Measurements from ENCODE around the gene TRPC1.
"Not testable (repeated sequence)": the region's sequence is repeated elsewhere in the genome, so short reads cannot be mapped to it uniquely, and the experiment has no call there.

Gene TRPC1

DNA sequence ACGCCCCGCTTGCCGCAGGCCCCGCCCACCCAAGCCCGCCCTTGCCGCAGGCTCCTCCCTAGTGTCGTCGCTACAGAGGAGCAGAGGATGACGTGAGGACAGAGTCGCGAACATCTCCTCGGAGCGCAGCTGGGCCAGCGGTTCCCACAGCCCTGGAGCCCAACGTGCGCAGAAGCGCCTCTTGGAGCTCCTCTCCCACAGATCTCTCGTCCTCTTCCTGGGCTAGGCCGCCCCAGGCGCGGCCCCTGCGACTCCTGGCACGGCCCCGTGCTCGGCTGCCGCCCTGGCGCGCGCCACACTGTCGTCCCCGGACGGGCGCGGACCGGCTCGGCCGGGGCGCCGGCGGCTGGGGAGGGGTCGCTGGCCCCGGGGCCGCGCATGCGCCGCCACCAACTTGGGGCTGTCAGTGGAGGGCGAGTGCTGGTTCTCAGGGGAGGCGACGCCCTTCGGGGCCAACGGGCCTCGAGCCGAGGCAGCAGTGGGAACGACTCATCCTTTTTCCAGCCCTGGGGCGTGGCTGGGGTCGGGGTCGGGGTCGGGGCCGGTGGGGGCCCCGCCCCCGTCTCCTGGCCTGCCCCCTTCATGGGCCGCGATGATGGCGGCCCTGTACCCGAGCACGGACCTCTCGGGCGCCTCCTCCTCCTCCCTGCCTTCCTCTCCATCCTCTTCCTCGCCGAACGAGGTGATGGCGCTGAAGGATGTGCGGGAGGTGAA is at the start of gene TRPC1:
Gene TRPC1 (plus strand): TSS at position 67 of the 714 bp plus-strand sequence. CDS start 526 bp downstream, at position 593.
- DNase-seq (ENCODE audit: low read depth): peak; percentile 56

DNA sequence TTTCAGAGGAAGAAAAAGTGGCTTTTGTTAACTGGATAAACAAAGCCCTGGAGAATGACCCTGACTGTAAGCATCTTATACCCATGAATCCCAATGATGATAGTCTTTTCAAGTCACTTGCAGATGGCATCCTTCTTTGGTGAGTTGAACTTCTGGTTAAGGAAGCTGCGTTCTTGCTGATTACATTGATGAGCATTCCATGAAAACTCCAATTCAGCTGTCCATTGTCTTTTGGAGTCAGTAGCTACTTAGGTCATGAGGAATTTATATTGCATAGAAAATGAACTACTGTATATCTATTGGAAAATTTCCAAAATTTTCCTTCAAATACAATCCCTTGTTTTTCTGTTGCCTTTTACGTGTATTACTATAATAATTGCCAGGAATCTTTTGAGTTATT is 47.7 kb upstream of the TRPC1 start:
- DNase-seq (ENCODE audit: low read depth): no peak

DNA sequence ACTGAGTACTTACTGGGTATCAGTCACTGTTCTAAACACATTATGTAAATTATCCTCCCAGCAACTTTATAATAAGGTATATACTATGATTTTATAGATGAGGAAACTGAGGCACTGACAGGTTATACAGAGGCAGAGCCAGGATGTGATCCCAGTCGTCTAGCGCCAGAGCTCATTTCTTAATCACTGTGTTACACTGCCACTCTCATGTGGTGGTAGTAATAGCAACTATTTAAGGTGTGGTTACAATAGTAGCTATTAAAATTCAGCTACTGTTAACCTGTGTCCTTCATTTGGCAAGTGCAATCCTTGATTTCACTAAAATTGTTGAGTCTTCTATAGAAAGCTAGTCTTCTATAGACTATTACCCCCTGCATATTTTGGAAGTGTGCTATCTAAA is 43.1 kb upstream of the TRPC1 start:
- no peak for DNase-seq (ENCODE audit: low read depth)

DNA sequence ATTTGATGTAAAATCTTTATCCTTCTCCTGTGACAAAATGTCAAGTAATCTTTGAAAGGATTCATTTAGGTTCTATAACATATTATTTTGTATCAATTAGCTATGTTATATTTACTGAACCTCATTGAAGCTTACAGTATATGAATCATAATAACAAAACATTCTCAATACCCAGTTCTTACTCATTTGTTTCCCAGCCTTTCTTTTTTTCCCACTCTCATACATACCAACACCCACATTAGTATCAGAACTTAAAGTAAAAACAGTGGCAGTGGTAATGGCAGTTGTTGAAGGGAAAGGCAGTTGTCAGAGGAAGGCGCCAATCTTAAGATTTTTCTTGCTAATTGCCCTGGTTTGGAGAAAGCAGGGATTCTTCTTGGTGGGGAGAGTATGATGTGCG is 33.2 kb upstream of the TRPC1 start:
- DNase-seq (ENCODE audit: low read depth): no peak

DNA sequence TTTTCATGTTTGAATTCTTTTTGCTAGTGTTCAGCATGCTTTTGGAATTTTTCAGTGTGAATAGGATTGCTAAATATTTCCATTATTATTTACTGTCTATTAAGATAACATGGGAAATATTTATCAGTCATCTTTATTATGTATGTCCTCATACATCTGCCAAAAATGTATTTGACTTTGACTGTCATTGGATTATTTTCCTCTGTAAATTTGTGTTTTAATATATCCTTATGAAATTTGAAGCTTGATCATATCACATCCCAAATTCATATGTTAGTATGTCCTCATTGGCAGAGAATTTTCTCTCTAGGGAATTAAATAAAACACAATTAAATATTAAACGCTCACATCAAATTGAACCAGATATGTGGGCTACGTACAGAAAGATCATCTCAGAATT is 32.3 kb upstream of the TRPC1 start:
- no peak for DNase-seq (ENCODE audit: low read depth)

DNA sequence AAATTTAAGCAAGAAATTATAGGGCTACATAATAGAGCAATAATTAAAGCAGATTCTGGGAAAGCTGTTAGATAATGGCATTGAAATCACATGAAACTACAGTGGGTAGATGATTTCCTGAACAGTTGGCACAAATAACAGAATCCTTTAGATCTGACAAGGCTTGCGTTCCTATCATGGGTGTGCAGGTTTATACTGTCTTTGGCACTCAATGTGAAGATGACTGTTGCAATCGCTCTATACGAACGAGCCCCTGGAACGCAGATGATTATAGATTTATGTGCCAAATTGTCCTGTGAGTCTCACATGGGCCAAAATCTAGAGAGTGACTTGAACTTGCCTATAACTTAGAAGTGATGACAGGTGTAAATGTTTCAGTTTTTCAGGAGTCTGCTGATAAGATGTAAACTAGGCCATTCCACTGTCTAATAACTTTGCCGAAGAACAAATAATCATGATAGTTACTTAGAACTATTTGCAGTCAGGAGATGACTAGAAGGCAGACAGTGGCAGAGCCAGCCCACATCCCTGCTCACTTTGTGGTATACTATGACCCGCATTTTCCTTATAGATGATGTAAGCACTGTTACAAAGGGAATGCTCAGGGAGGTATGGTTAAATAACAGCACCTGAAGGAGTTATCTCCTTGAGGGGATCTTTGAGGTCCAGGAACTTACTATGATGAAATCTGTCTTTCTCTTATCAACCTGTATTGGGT is 30.5 kb upstream of the TRPC1 start:
- no peak for DNase-seq (ENCODE audit: low read depth)

DNA sequence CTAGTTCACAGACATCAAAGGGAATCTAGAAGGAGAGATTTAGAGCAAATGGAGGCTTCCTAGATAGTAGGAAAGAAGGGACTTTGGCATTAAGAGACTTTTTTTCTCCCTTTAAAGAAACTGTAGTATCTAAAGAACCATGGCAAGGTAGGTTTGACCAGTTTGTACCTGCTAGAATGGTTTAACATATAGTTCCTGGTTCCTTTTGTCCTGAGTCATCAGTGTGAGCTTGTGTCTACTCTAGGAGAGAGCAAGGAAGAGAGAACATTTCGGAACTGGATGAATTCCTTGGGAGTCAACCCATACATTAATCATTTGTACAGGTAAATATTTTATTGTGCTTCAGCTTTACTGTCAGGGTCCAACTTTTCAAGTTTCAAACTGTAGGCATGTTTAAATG is 29.6 kb upstream of the TRPC1 start:
- no peak for DNase-seq (ENCODE audit: low read depth)

DNA sequence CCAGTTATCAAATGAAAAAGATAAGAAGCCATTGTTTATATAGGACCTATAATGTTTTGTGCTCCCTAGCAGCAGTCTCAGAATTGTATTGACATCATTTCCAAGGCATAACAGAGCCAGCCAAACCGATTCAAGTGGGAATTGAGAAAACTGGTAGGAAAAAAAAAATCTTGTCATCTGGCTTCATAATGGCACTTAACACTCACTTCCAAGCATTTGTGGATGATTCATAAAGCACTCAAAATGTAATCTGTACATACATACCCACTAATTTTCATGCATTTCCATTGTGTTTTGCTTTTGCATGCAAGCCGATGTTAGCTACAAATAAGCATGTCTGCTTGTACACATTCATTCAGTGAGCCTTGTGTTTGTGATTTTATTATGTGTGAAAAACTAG is 18.6 kb upstream of the TRPC1 start:
- DNase-seq (ENCODE audit: low read depth): no peak

DNA sequence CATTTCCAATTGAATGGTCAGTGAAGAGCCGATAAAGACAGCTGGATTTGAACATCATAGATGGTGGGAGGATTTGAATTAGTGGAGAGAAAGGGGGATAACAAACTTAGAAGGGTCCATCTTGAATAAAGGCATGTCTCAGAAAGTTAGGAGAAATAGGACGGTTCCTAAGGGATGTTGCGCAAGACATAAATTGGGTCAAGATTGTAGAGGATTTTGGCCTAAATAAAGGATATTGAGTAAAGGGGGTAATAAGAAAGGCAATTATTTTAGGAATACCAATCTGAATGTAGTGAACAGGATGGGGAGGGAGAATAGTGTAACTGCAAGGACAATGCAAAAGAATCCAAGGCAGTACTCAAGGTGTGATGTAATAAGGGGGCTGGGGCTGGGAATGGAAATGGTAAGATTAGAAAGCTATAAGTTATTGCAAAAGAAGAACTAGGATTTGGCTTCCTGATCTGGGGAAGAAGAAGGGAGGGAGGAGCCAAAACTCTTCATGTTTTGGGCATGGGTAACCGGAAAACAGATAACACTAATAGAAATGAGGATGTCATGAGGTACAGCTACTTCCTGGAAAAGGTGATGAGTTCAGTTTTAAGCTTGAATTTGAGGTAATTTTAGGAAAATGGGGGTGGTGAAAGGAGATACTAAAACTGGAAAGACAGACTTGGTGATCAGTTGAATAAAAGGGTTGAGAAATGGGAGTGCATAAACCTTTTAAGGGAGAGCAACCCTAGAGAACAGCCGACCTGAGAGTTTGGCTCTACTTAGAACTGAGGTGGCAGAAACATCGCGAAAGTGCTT is 17.3 kb upstream of the TRPC1 start:
- DNase-seq (ENCODE audit: low read depth): no peak

DNA sequence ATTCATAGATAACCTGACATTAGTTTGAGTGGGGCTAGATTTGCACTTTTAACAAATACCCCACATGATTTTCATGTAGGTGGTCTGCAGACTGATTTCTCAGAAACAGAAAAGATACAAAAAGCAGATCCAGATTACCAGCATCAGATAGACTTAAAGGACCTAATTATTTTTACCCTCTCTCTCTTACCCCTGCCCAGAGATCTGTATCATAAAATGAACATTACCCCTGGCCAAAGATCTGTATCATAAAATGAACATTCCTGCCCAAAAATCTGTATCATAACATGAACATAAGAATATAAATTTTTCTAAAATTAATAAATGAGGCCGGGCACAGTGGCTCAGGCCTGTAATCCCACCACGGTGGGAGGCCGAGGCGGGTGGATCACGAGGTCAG is 14.6 kb upstream of the TRPC1 start:
- no peak for DNase-seq (ENCODE audit: low read depth)

DNA sequence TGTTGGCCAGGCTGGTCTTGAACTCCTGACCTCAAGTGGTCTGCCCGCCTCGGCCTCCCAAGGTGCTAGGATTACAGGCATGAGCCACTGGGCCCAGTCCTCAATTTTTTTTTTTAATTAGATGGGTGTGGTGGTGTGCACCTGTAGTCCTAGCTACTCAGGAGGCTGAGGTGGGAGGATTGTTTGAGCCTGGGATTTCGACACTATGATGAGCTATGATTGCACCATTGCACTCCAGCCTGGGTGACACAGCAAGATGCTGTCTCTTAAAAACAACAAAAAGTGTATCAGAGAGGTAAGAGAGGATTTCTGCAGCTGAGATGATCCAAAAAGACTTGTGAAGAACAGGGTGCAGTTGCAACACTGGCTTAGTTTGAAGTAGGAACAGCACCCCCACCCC is 9.0 kb upstream of the TRPC1 start:
- DNase-seq (ENCODE audit: low read depth): not testable (repeated sequence)

DNA sequence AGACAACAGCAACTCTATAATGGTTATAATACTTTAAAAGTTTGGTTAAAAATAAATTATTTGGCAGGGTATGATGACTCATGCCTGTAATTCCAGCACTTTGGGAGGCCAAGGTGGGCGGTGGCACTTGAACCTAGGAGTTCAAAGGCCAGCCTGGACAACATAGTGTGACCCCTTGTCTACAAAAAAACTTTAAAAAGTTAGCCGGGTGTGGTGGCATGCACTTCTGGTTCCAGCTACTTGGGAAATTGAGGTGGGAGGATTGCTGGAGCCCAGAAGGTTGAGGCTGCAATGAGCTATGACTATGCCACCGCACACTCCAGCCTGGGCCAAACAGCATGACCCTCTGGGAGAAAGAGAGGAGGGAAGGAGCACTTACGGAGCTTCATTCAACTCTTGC is 7.7 kb upstream of the TRPC1 start:
- no peak for DNase-seq (ENCODE audit: low read depth)

DNA sequence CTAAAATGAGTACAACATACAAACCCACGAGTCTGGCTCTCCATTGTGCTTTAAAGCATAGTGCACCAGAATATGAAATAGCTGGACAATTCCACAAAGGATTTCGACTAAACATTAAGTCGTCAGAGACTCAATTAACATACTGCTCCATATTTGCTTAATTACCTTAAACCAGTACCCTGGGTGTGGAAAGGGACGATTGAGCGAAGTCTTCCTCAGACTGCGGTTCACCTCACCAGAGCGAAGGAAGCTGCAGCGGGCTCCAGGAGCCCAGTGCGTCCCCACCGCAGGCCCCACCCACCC is 218 bp upstream of the TRPC1 start:
- DNase-seq (ENCODE audit: low read depth): no peak

DNA sequence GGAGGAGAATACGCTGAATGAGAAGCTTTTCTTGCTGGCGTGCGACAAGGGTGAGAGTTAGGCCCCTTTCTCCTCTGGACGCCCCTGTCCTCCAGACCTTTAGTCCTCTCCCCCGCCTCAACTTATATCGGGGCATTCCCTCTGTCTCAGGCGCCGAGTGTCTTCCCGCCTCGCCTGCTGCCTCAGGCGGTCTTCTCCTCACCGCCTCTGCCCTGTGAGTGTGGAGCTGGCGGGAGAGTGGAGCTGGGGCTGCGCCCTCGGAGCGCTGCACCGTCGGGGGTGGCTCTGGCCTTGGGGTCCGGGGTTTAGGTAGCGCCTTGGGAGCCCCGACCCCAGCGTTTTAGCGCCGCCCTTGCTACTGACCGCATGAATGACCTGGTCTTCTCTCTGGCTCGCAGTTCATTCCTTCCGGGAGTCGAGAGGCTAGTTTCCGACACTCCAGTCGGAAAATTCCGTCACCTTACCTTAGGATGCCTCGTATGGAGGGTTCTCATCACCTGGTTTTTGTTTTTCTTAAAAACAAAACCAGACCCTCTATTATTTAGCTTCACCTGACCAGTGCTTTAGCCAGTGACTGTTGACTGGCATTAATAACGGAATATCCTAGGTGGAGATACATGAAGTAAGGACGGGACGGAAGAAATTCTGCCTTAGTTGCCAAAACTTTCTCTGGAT is 985 bp downstream of the TRPC1 start:
- peak; percentile 24 for DNase-seq (ENCODE audit: low read depth)

DNA sequence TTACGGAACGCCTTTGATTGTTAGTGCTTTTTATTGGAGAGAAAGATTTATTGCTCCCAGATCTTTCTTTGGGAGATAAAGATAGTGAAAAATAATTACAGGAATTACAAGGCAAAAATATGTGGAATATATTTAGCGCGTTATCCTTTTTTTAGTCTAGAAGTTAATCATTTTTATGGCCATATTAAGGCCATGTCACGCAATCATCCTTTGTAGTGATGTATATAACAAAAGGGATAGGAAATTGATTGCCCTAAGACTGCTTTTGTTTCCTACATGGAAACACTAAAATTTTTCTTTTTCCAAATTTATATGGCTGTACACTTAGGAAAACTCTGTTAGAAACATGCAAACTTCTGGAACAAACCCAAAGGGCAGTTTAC is 1.5 kb downstream of the TRPC1 start:
- no peak for DNase-seq (ENCODE audit: low read depth)

DNA sequence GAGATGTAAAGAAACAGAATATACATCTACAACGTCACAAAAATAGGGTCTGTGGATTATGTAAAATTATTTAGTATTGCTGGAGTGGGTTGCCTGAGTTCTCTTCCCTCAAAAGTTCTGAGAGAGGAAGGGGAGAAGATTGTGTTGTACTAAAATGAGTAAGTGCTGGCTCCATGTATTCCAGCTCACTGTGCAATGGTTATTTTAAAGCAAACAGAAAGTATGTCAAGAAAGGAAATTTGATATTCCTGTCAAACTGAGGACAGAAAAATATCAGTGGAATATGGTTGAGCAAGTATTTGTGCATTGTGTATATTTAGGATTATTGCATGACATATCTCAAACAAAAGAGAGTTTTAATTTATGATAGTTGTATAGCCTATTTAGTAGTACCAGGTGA is 2.2 kb downstream of the TRPC1 start:
- DNase-seq (ENCODE audit: low read depth): no peak

DNA sequence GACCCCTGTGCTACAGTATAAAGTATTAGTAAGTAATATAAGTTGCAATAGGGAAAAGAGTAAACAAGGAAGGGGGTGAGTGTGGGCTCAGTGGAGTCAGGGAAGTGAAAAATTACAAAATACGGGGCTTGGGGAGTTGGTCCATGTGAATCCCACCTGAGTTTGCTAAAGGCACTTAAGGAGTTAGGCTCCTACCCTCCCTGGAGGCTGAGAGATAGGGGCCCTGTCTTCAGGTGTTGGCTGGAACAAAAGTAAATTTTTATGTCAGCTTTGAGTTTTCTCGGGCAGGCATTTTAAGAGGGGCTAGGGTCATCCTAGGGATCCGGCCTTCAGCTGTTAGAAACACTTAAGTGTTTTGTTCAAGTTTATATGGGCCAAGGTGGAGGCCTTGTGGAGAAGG is 8.2 kb downstream of the TRPC1 start:
- DNase-seq (ENCODE audit: low read depth): no peak

DNA sequence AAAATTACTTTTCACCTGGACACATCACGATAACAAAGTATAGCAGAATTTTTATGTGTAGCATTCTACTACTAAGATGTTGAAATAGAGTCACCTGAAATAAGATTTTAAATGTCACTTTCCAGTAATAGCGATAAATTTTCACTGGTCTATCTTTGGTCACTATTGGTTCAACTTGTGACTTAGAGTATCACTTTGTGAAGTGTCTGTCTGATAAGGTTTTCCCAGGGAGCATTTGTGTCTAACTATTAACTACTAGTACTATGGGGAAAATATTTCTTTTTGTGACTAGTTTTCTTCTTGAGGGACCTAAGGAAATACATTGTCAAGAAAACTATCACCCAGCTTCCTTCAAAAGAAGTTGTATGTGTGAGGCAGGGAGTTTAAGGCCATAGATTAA is 11.0 kb downstream of the TRPC1 start:
- no peak for DNase-seq (ENCODE audit: low read depth)

DNA sequence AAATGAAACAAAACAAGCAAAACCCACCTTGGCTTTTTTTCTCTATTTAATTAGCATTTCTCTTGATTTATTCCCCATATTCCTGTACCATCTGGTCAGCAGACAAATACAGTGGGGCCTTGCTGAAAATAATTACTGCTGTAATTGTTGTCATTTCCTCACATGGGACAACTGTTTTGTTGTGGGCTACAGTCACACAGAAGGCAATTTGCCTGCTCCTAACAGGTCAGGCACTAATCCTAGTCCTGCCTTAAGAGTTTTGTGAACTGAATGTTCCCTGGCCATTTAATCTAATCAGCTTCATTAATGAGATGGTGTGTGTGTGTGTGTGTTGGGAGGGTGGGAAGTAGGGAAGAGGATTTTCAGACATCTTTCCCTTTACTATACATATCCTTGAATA is 11.6 kb downstream of the TRPC1 start:
- no peak for DNase-seq (ENCODE audit: low read depth)

DNA sequence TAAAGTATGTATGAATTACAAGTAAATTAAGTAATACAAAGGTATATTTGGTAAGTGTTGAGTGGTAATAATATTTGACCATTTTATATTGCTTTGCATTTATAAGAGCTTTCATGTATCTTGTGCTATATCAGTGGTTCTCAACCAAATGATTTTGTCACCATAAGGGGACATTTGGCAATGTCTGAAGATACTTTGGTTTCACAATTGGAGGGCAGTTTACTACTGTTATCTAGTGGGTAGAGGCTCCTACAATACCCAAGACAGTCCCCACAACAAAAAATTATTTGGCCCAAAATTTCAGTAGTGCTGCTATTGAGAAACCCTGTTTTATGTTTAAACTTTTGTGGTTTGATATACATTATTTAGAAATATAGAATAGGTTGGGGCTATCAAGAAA is 14.6 kb downstream of the TRPC1 start:
- DNase-seq (ENCODE audit: low read depth): no peak

DNA sequence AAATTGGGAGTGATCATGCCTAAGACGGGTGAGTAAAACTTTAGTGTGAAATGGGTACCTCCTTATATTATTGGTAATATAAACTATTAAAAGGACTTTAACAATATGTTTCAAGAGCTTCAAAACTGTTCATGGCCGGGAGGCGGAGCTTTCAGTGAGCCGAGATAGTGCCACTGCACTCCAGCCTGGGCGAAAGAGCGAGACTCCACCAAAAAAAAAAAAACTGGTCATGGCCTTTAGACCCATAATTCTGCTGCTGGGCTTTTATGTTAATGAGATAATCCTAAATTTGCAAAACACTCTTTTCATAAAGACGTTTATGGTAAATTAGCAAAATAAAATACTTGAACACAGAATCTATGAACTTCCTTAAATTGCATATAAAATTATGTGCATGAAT is 22.8 kb downstream of the TRPC1 start:
- DNase-seq (ENCODE audit: low read depth): no peak

DNA sequence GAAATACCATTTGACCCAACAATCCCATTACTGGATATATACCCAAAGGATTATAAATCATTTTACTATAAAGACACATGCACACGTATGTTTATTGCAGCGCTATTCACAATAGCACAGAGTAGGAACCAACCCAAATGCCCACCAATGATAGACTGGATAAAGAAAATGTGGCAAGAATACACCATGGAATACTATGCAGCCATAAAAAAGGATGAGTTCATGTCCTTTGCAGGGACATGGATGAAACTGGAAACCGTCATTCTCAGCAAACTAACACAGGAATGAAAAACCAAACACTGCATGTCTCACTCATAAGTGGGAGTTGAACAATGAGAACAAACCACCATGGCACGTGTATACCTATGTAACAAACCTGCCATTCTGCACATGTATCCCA is 26.7 kb downstream of the TRPC1 start:
- not testable (repeated sequence) for DNase-seq (ENCODE audit: low read depth)

DNA sequence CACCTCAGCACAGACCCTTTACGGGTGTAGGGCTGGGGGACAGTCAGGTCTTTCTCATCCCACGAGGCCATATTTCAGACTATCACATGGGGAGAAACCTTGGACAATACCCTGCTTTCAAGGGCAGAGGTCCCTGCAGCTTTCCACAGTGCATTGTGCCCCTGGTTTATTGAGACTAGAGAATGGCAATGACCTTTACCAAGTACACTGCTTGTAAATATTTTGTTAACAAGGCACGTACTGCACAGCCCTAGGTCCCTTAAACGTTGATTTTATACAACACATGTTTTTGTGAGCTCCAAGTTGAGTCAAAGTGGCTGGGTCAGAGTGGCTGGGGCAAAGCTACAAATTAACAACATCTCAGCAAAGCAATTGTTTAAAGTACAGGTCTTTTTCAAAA is 28.8 kb downstream of the TRPC1 start:
- not testable (repeated sequence) for DNase-seq (ENCODE audit: low read depth)

Data from HS-27A (cell line).